ENCODE data around the gene COL4A4. TPM values are rescaled to one million over a fixed set of nuclear protein-coding genes. Genes with fewer than 3 reads are reported as not detected.

COL4A4 gene
- total RNA-seq, 1 donor from 2014 or later, result 20.5 TPM

DNA sequence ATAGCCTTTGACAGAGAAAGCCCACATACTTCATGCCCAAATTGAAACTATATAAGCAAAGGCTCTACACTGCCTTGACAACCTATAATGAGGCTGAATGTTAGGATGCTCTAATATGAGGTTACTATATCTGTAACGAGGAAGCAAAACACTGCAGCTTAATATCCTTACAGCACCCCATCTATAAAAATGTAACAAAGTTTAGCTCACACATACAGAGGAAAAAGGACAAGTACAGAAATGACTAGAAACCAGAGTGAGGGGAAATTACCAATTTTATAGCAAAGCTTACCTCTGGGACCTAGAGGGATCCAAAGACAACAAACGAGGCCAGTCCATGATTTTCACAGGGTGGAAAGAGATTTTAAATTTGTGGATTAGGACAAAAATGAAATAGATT lies 138.5 kb downstream of the COL4A4 start:
- no peak for DNase-seq (ENCODE audit: low spot score in 2 of 2)
- no peaks in the 10 kb centered on the region for H3K9me3 ChIP-seq
- H3K27ac ChIP-seq, result no peak overlapping the region
- peaks cover 2 to 7% of the 10 kb centered on the region in 2 donors for H3K36me3 ChIP-seq
- intact Hi-C loops (cut with DNase I), result no loop called here
- H3K27me3 ChIP-seq, result no peaks in the 10 kb centered on the region
- no peaks in the 10 kb centered on the region for H3K4me1 ChIP-seq
- no peak overlapping the region for H3K4me3 ChIP-seq
- TF ChIP-seq CTCF (IDR thresholded peaks at IDR 0.05), result no peak

- intact Hi-C loops (cut with DNase I), result no loop called here
- no peak for DNase-seq (ENCODE audit: low spot score in 2 of 2)
- peaks cover 0 to 7% of the 10 kb centered on the region in 2 donors for H3K36me3 ChIP-seq
- TF ChIP-seq CTCF (IDR thresholded peaks at IDR 0.05), result no peak
- H3K9me3 ChIP-seq, result no peaks in the 10 kb centered on the region
- no peak overlapping the region for H3K4me3 ChIP-seq
- no peaks in the 10 kb centered on the region for H3K27me3 ChIP-seq
- no peaks in the 10 kb centered on the region for H3K4me1 ChIP-seq
- H3K27ac ChIP-seq, result no peak overlapping the region
Observed at GRCh38 chr2:227022608-227023007, 141.4 kb downstream of the COL4A4 start.

- no peak for TF ChIP-seq CTCF (IDR thresholded peaks at IDR 0.05)
Observed at GRCh38 chr2:227020416-227020815, 143.6 kb downstream of the COL4A4 start.

GRCh38 chr2:227016894-227017293 lies 147.1 kb downstream of the COL4A4 start:
- Histone ChIP-seq H3K9me3 (no peaks in the 10 kb centered on the region), H3K4me3 (no peak overlapping the region), H3K27me3 (no peaks in the 10 kb centered on the region), H3K4me1 (no peaks in the 10 kb centered on the region), H3K27ac (no peak overlapping the region), H3K36me3 (peaks cover under 1 to 3% of the 10 kb centered on the region in 2 donors)
- no peak for DNase-seq (ENCODE audit: low spot score in 2 of 2)
- intact Hi-C loops (cut with DNase I), result no loop called here
- TF ChIP-seq CTCF (IDR thresholded peaks at IDR 0.05), result no peak

More at GRCh38 chr2:227020416-227020815, 143.6 kb downstream of the COL4A4 start:
- Histone ChIP-seq H3K4me3 (no peak overlapping the region), H3K36me3 (peaks cover 3 to 7% of the 10 kb centered on the region in 2 donors), H3K9me3 (no peaks in the 10 kb centered on the region), H3K27me3 (no peaks in the 10 kb centered on the region), H3K4me1 (no peaks in the 10 kb centered on the region), H3K27ac (no peak overlapping the region)
- intact Hi-C loops (cut with DNase I), result no loop called here
- DNase-seq (ENCODE audit: low spot score in 2 of 2), result no peak

GRCh38 chr2:227013881-227014280 lies 150.1 kb downstream of the COL4A4 start:
- no peak overlapping the region for H3K27ac ChIP-seq
- H3K4me1 ChIP-seq, result no peaks in the 10 kb centered on the region
- no peak overlapping the region for H3K4me3 ChIP-seq
- TF ChIP-seq CTCF (IDR thresholded peaks at IDR 0.05), result no peak
- H3K27me3 ChIP-seq, result no peaks in the 10 kb centered on the region
- no peaks in the 10 kb centered on the region for H3K9me3 ChIP-seq
- intact Hi-C loops (cut with DNase I), result no loop called here
- peaks cover 0 to 3% of the 10 kb centered on the region in 2 donors for H3K36me3 ChIP-seq
- no peak for DNase-seq (ENCODE audit: low spot score in 2 of 2)

DNA sequence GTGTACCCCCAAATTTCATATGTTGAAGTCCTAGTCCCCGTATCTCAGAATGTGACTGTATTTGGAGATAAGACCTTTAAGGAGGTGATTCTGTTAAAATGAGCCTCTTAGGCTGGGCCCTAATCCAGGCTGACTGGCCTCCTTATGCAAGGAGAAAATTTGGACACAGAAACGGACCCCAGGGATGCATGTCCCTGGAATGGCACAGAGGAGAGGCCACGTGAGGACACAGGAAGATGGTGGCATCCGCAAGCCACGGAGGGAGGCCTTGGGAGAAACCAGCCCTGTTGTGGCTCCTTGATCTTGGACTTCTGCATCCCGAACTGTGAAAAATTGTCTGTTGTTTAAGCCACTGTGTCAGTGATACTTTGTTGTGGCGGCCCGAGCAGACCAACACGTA lies 150.7 kb downstream of the COL4A4 start:
- no peak overlapping the region for H3K27ac ChIP-seq
- DNase-seq (ENCODE audit: low spot score in 2 of 2), result no peak
- no peaks in the 10 kb centered on the region for H3K9me3 ChIP-seq
- H3K4me3 ChIP-seq, result no peak overlapping the region
- no peak for TF ChIP-seq CTCF (IDR thresholded peaks at IDR 0.05)
- H3K27me3 ChIP-seq, result no peaks in the 10 kb centered on the region
- intact Hi-C loops (cut with DNase I), result no loop called here
- peaks cover 0 to 3% of the 10 kb centered on the region in 2 donors for H3K36me3 ChIP-seq
- H3K4me1 ChIP-seq, result no peaks in the 10 kb centered on the region
